Gastrocnemius medialis (tissue), 4 donors: ENCODE data around the gene ATP6V0E1.

Experiments used
- POLR2A ChIP-seq, 2 donors: fragments of 450-650 bp; IDR thresholded peaks; one replicate each; pipeline ENCODE4 v1.6.1; 2017; ENCODE audit warnings: antibody characterized with exemption in 2 of 2, mild to moderate bottlenecking in 2 of 2, moderate library complexity in 2 of 2
- TF ChIP-seq, protein P1 (sequence below), 5 experiments: fragments of 450-650 bp in 3 of 5; fragments of 200-600 bp in 2 of 5; sonication (generic) in 2 of 5; IDR thresholded peaks in 4 of 5; conservative IDR thresholded peaks in 1 of 5; 1 replicate in 4 of 5; 2 replicates in 1 of 5; pipeline ENCODE4 v1.5.1; 2016 to 2019; ENCODE audit warnings: antibody characterized with exemption in 5 of 5, mild to moderate bottlenecking in 3 of 5, moderate library complexity in 3 of 5

DNA sequence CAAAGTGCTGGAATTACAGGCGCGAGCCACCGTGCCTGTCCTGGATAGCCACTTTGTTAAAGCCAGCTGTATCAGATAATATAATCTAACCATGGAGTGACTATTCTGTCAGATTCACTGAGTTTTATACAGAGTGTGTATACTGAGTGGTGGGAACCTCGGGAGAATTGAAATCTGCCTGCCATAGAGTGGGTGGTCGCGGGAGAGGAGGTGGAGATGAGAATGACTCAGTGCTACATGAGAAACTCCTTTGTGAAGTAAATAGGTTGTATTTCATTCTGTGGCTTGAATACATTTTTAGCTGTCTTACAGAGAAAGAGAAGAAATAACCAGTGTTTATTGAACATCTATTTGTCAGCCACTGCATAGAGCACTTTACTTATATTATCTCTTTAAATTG, 26.4 kb downstream of the ATP6V0E1 start:
- TF ChIP-seq, protein P1, sequence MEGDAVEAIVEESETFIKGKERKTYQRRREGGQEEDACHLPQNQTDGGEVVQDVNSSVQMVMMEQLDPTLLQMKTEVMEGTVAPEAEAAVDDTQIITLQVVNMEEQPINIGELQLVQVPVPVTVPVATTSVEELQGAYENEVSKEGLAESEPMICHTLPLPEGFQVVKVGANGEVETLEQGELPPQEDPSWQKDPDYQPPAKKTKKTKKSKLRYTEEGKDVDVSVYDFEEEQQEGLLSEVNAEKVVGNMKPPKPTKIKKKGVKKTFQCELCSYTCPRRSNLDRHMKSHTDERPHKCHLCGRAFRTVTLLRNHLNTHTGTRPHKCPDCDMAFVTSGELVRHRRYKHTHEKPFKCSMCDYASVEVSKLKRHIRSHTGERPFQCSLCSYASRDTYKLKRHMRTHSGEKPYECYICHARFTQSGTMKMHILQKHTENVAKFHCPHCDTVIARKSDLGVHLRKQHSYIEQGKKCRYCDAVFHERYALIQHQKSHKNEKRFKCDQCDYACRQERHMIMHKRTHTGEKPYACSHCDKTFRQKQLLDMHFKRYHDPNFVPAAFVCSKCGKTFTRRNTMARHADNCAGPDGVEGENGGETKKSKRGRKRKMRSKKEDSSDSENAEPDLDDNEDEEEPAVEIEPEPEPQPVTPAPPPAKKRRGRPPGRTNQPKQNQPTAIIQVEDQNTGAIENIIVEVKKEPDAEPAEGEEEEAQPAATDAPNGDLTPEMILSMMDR (IDR thresholded peaks at IDR 0.05 in 4 of 5, conservative IDR thresholded peaks at IDR 0.05 in 1 of 5), result no peak
- no peak for TF ChIP-seq POLR2A (IDR thresholded peaks at IDR 0.05)
